ENCODE measurements around the gene STX11. TPM values are rescaled to one million over a fixed set of nuclear protein-coding genes. Genes with fewer than 3 reads are reported as not detected.
A peak's percentile ranks its signal among the peaks of the same experiment; 100 is the strongest.

Gene STX11
- total and polyA plus RNA-seq, 2 of the 13 experiments (the other 11 are each of a cell fraction or from before 2014, with no cell fraction given) = 0.03 TPM; not detected in 1

GRCh38 chr6:144141470-144141869 lies 8.8 kb upstream of the STX11 start:
- WGBS (ENCODE audit: low lambda C conversion rate) = 38% methylated on average over 2 of the region's 2 CpGs
- no TSS peak for BruUV-seq (replicated peaks)

DNA sequence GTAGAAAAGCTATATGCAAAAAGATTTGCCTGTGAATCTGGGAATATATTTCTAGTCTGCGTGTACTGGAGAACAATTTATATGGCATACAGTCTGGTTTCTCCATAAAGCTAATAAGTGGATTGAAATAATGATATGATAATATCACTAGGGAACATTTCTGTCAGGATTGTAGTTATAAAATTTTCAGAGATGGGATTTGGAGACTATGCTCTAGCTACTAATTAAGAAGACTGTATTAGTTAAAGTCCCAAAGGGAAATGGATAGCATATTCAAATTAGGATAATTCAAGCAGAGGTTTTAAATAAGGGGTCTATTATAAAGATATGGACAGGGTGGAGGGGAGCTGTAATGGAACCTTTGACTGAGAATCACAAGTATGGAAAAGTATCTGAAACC lies 7.2 kb upstream of the STX11 start:
- FAIRE-seq = no peak

More at GRCh38 chr6:144141470-144141869, 8.8 kb upstream of the STX11 start:
- ATAC-seq (no peak), DNase-seq (ENCODE audit: low spot score) (no peak), FAIRE-seq (no peak)
- ChIA-PET POLR2A (no interaction called here), CTCF (ENCODE audit: low intra/inter-chr PET ratio, low total read pairs) (no interaction called here)
- no peak for TF ChIP-seq JUN (CRISPR knock-in tag; IDR thresholded peaks at IDR 0.05)
- TF ChIP-seq, protein P1, sequence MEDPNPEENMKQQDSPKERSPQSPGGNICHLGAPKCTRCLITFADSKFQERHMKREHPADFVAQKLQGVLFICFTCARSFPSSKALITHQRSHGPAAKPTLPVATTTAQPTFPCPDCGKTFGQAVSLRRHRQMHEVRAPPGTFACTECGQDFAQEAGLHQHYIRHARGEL (CRISPR knock-in tag; IDR thresholded peaks at IDR 0.05) = no peak
- TF ChIP-seq FOXP1 (IDR thresholded peaks at IDR 0.05) = peak; percentile 93
- no peak for TF ChIP-seq FOXP1 (CRISPR knock-in tag; IDR thresholded peaks at IDR 0.05)
- Histone ChIP-seq H2AFZ (ENCODE audit: low read length) (no peak overlapping the region), H3K27ac (ENCODE audit: extremely low read length, insufficient read depth, low read length) (no peak overlapping the region), H3K4me3 (replicated peaks in 1 of 3; ENCODE audit: insufficient read depth in 1 of 3, low read depth in 2 of 3, low read length in 3 of 3) (no peak overlapping the region), H3K27me3 (ENCODE audit: control insufficient read depth in 1 of 2, insufficient read depth in 2 of 2, low read length in 2 of 2) (0 out of 5 replicates have a peak, but pooled peaks cover 0 to 1% of the 10 kb centered on the region in 2 experiments), H3K4me1 (ENCODE audit: insufficient read depth, low read length) (0 out of 2 replicates have a peak, but pooled peaks cover 8% of the 10 kb centered on the region), H3K36me3 (replicated peaks in 1 of 2; ENCODE audit: control insufficient read depth in 1 of 2, insufficient read depth in 2 of 2, low read length in 2 of 2) (no peaks in the 10 kb centered on the region), H3K79me2 (ENCODE audit: insufficient read depth, low read length) (no peaks in the 10 kb centered on the region), H3K4me2 (ENCODE audit: low read depth, low read length) (no peak overlapping the region), H4K20me1 (ENCODE audit: insufficient read depth, low read length) (no peaks in the 10 kb centered on the region), H3K9me3 (ENCODE audit: low read length) (no peaks in the 10 kb centered on the region), H3K9ac (ENCODE audit: insufficient read depth, low read depth, low read length) (no peak overlapping the region)
- in situ Hi-C loops (cut with HindIII; ENCODE audit: extremely low pct_ligation_motif_present, low pct_unique_long_range_greater_than_20kb) (no loop called here), intact Hi-C loops (cut with micrococcal nuclease; ENCODE audit: unreplicated experiment) (no loop called here)

More for the DNA sequence above, 7.2 kb upstream of the STX11 start:
- BruUV-seq (replicated peaks) = no TSS peak
- Histone ChIP-seq H3K4me3 (replicated peaks in 1 of 3; ENCODE audit: insufficient read depth in 1 of 3, low read depth in 2 of 3, low read length in 3 of 3) (no peak overlapping the region), H3K4me2 (ENCODE audit: low read depth, low read length) (no peak overlapping the region), H3K9ac (ENCODE audit: insufficient read depth, low read depth, low read length) (no peak overlapping the region), H3K36me3 (replicated peaks in 1 of 2; ENCODE audit: control insufficient read depth in 1 of 2, insufficient read depth in 2 of 2, low read length in 2 of 2) (no peaks in the 10 kb centered on the region), H3K27ac (ENCODE audit: extremely low read length, insufficient read depth, low read length) (no peak overlapping the region), H4K20me1 (ENCODE audit: insufficient read depth, low read length) (no peaks in the 10 kb centered on the region), H3K27me3 (ENCODE audit: control insufficient read depth in 1 of 2, insufficient read depth in 2 of 2, low read length in 2 of 2) (peaks cover 1 to 6% of the 10 kb centered on the region in 2 experiments; a peak in 2 of 5 replicates), H3K9me3 (ENCODE audit: low read length) (no peaks in the 10 kb centered on the region), H3K79me2 (ENCODE audit: insufficient read depth, low read length) (no peaks in the 10 kb centered on the region), H3K4me1 (ENCODE audit: insufficient read depth, low read length) (0 out of 2 replicates have a peak, but pooled peaks cover 8% of the 10 kb centered on the region), H2AFZ (ENCODE audit: low read length) (no peak overlapping the region)
- DNase-seq (ENCODE audit: low spot score) (no peak), ATAC-seq (no peak)
- intact Hi-C loops (cut with micrococcal nuclease; ENCODE audit: unreplicated experiment) (no loop called here), in situ Hi-C loops (cut with HindIII; ENCODE audit: extremely low pct_ligation_motif_present, low pct_unique_long_range_greater_than_20kb) (no loop called here)
- ChIA-PET POLR2A (no interaction called here), CTCF (ENCODE audit: low intra/inter-chr PET ratio, low total read pairs) (no interaction called here)
- TF ChIP-seq ZNF75D (CRISPR knock-in tag; IDR thresholded peaks at IDR 0.05; ENCODE audit: borderline replicate concordance) = no peak
- no peak for TF ChIP-seq LCORL (IDR thresholded peaks at IDR 0.05)
- TF ChIP-seq LCORL (CRISPR knock-in tag; IDR thresholded peaks at IDR 0.05) = no peak
- no peak for TF ChIP-seq ZNF350 (CRISPR knock-in tag; IDR thresholded peaks at IDR 0.05; ENCODE audit: borderline replicate concordance, low read depth)
- no peak for TF ChIP-seq ZNF382 (CRISPR knock-in tag; IDR thresholded peaks at IDR 0.05; ENCODE audit: borderline replicate concordance)
- no peak for TF ChIP-seq ZNF615 (CRISPR knock-in tag; IDR thresholded peaks at IDR 0.05; ENCODE audit: borderline replicate concordance)
- TF ChIP-seq, protein P2, sequence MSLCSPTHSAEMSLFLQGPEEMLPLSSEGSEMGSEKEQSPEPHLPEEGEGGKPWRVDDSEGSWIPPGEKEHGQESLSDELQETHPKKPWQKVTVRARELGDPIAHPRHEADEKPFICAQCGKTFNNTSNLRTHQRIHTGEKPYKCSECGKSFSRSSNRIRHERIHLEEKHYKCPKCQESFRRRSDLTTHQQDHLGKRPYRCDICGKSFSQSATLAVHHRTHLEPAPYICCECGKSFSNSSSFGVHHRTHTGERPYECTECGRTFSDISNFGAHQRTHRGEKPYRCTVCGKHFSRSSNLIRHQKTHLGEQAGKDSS (CRISPR knock-in tag; IDR thresholded peaks at IDR 0.05; ENCODE audit: borderline replicate concordance, low read depth) = no peak
- no peak for TF ChIP-seq POLR2AphosphoS2 (IDR thresholded peaks at IDR 0.05; ENCODE audit: low read depth, low read length)
- TF ChIP-seq ZNF253 (CRISPR knock-in tag; IDR thresholded peaks at IDR 0.05; ENCODE audit: borderline replicate concordance) = no peak
- no peak for TF ChIP-seq MTF1 (CRISPR knock-in tag; IDR thresholded peaks at IDR 0.05)
- TF ChIP-seq ZNF30 (CRISPR knock-in tag; IDR thresholded peaks at IDR 0.05) = no peak
- no peak for TF ChIP-seq HNRNPH1 (optimal IDR thresholded peaks at IDR 0.05; ENCODE audit: low read depth, low read length)
- 65% methylated on average over 1 of the region's 1 CpG for WGBS (ENCODE audit: low lambda C conversion rate)

Measured in HepG2 (cell line).